Measurements from ENCODE around the gene SCN1A. TPM values are rescaled to one million over a fixed set of nuclear protein-coding genes. Genes with fewer than 3 reads are reported as not detected.

SCN1A gene
- total and polyA plus RNA-seq, 2 donors (not counting 3 experiments of a cell fraction or from before 2014, with no cell fraction given) = not detected

- CTCF ChIA-PET = interaction anchor here (0.9 to 1.6 kb wide), 4 partner anchors 9 to 58 kb away, joined by 3 to 11 read pairs (median 6); partner anchors contain the start of gene SCN1A
Observed at GRCh38 chr2:166115589-166115988, 12.2 kb downstream of the SCN1A start.

GRCh38 chr2:166112193-166112605 lies 15.6 kb downstream of the SCN1A start:
- dilution Hi-C loops (cut with MboI; ENCODE audit: extremely low pct_ligation_motif_present, low sequenced_read_pairs) = no loop called here
- Histone ChIP-seq H3K4me1 (ENCODE audit: control insufficient read depth, extremely low read depth, insufficient read depth, low read length) (no peaks in the 10 kb centered on the region), H3K27ac (ENCODE audit: insufficient read depth, low read depth, low read length) (no peak overlapping the region), H3K36me3 (ENCODE audit: control insufficient read depth in 2 of 2, extremely low read depth in 1 of 2, insufficient read depth in 2 of 2, low read length in 2 of 2) (no peaks in the 10 kb centered on the region), H3K79me2 (ENCODE audit: control insufficient read depth, insufficient read depth, low read length) (no peaks in the 10 kb centered on the region), H3K9me1 (replicated peaks; ENCODE audit: control insufficient read depth, extremely low read depth, insufficient read depth, low read length) (no peaks in the 10 kb centered on the region), H3K9ac (replicated peaks; ENCODE audit: extremely low read depth, insufficient read depth, low read length) (no peak overlapping the region), H3K27me3 (ENCODE audit: control insufficient read depth in 2 of 2, insufficient read depth in 2 of 2, low read length in 2 of 2) (no peaks in the 10 kb centered on the region), H3K4me3 (replicated peaks in 1 of 3; ENCODE audit: insufficient read depth in 1 of 3, low read depth in 1 of 3, low read length in 3 of 3) (no peak overlapping the region), H4K20me1 (replicated peaks; ENCODE audit: control insufficient read depth, extremely low read depth, insufficient read depth, low read length) (no peaks in the 10 kb centered on the region), H3K9me3 (replicated peaks; ENCODE audit: control insufficient read depth, insufficient read depth, low read length) (no peaks in the 10 kb centered on the region), H2AFZ (ENCODE audit: low read depth, low read length) (no peak overlapping the region), H3K4me2 (ENCODE audit: insufficient read depth, low read length) (no peak overlapping the region)
- CTCF ChIA-PET = interaction anchor here (2.1 kb wide), 1 partner anchor 15 kb away, joined by 19 read pairs; the partner anchor contains the start of gene SCN1A
- intact Hi-C loops (cut with micrococcal nuclease) = no loop called here
- FAIRE-seq = no peak
- no peak for TF ChIP-seq MAX (IDR thresholded peaks at IDR 0.05; ENCODE audit: insufficient read depth, insufficient read length)
- TF ChIP-seq MYC (IDR thresholded peaks at IDR 0.05; ENCODE audit: low read depth, low read length) = no peak
- TF ChIP-seq, protein P1, sequence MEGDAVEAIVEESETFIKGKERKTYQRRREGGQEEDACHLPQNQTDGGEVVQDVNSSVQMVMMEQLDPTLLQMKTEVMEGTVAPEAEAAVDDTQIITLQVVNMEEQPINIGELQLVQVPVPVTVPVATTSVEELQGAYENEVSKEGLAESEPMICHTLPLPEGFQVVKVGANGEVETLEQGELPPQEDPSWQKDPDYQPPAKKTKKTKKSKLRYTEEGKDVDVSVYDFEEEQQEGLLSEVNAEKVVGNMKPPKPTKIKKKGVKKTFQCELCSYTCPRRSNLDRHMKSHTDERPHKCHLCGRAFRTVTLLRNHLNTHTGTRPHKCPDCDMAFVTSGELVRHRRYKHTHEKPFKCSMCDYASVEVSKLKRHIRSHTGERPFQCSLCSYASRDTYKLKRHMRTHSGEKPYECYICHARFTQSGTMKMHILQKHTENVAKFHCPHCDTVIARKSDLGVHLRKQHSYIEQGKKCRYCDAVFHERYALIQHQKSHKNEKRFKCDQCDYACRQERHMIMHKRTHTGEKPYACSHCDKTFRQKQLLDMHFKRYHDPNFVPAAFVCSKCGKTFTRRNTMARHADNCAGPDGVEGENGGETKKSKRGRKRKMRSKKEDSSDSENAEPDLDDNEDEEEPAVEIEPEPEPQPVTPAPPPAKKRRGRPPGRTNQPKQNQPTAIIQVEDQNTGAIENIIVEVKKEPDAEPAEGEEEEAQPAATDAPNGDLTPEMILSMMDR (IDR thresholded peaks at IDR 0.05; ENCODE audit: extremely low read depth in 1 of 2, insufficient read depth in 1 of 2, low read depth in 1 of 2, low read length in 2 of 2) = no peak
- no peak for TF ChIP-seq GATA2 (IDR thresholded peaks at IDR 0.05; ENCODE audit: insufficient read depth, insufficient read length, low read depth, low read length)
- no TSS peak for BruUV-seq (replicated peaks)
- DNase-seq (ENCODE audit: low read depth, low spot score) = no peak
- POLR2A ChIA-PET = no interaction called here

More at GRCh38 chr2:166115589-166115988, 12.2 kb downstream of the SCN1A start:
- no peak for TF ChIP-seq POLR2AphosphoS5 (IDR thresholded peaks at IDR 0.05; ENCODE audit: insufficient read depth, low read depth, low read length)
- TF ChIP-seq MAX (IDR thresholded peaks at IDR 0.05; ENCODE audit: insufficient read depth, insufficient read length) = no peak
- no peak for TF ChIP-seq FOS (IDR thresholded peaks at IDR 0.05; ENCODE audit: borderline replicate concordance, insufficient read depth, low read length)
- TF ChIP-seq JUN (IDR thresholded peaks at IDR 0.05; ENCODE audit: borderline replicate concordance, insufficient read depth, insufficient read length, low read depth) = no peak
- TF ChIP-seq EZH2 (IDR thresholded peaks at IDR 0.05; ENCODE audit: borderline replicate concordance, low read depth, low read length, severe bottlenecking) = no peak
- Histone ChIP-seq H3K9ac (replicated peaks; ENCODE audit: extremely low read depth, insufficient read depth, low read length) (no peak overlapping the region), H3K9me1 (replicated peaks; ENCODE audit: control insufficient read depth, extremely low read depth, insufficient read depth, low read length) (no peaks in the 10 kb centered on the region), H3K27ac (ENCODE audit: insufficient read depth, low read depth, low read length) (no peak overlapping the region), H3K27me3 (ENCODE audit: control insufficient read depth in 2 of 2, insufficient read depth in 2 of 2, low read length in 2 of 2) (no peaks in the 10 kb centered on the region), H3K4me2 (ENCODE audit: insufficient read depth, low read length) (no peak overlapping the region), H3K9me3 (replicated peaks; ENCODE audit: control insufficient read depth, insufficient read depth, low read length) (no peaks in the 10 kb centered on the region), H3K4me3 (replicated peaks in 1 of 3; ENCODE audit: insufficient read depth in 1 of 3, low read depth in 1 of 3, low read length in 3 of 3) (no peak overlapping the region), H4K20me1 (replicated peaks; ENCODE audit: control insufficient read depth, extremely low read depth, insufficient read depth, low read length) (no peaks in the 10 kb centered on the region), H2AFZ (ENCODE audit: low read depth, low read length) (peak overlapping the region; percentile 51), H3K4me1 (ENCODE audit: control insufficient read depth, extremely low read depth, insufficient read depth, low read length) (no peaks in the 10 kb centered on the region), H3K79me2 (ENCODE audit: control insufficient read depth, insufficient read depth, low read length) (no peaks in the 10 kb centered on the region), H3K36me3 (ENCODE audit: control insufficient read depth in 2 of 2, extremely low read depth in 1 of 2, insufficient read depth in 2 of 2, low read length in 2 of 2) (no peaks in the 10 kb centered on the region)
- FAIRE-seq (no peak), DNase-seq (ENCODE audit: low read depth, low spot score) (no peak)
- dilution Hi-C loops (cut with MboI; ENCODE audit: extremely low pct_ligation_motif_present, low sequenced_read_pairs) = no loop called here
- intact Hi-C loops (cut with micrococcal nuclease) = no loop called here
- BruUV-seq (replicated peaks) = no TSS peak
- POLR2A ChIA-PET = no interaction called here

All from endothelial cell of umbilical vein (primary cell).